ENCODE results near the gene BCL2L14.

DNA sequence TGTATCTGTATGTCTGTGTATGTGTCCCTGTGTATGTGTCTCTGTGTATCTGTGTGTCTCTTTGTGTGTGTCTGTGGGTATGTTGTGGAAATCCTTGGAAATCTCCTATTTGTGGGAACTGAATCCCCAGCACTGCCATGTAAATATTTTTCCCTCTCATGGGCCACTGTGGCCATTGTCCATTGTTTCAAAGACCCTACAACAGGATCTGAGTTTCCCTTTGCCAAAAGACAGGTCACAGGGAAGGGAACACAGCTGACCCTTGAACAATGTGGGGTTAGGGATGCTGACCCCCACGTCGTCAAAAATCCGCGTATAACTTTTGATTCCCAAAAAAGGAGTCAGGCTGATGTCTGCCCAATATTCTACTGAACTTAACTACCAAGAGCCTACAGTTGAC lies 22.5 kb upstream of the BCL2L14 start:
- TF ChIP-seq, protein P1, sequence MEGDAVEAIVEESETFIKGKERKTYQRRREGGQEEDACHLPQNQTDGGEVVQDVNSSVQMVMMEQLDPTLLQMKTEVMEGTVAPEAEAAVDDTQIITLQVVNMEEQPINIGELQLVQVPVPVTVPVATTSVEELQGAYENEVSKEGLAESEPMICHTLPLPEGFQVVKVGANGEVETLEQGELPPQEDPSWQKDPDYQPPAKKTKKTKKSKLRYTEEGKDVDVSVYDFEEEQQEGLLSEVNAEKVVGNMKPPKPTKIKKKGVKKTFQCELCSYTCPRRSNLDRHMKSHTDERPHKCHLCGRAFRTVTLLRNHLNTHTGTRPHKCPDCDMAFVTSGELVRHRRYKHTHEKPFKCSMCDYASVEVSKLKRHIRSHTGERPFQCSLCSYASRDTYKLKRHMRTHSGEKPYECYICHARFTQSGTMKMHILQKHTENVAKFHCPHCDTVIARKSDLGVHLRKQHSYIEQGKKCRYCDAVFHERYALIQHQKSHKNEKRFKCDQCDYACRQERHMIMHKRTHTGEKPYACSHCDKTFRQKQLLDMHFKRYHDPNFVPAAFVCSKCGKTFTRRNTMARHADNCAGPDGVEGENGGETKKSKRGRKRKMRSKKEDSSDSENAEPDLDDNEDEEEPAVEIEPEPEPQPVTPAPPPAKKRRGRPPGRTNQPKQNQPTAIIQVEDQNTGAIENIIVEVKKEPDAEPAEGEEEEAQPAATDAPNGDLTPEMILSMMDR (IDR thresholded peaks at IDR 0.05; ENCODE audit: low read depth, low read length) = no peak
- TF ChIP-seq POLR2A (IDR thresholded peaks at IDR 0.05; ENCODE audit: extremely low read depth, insufficient read length) = no peak

Data from NB4 (cell line).